Activated T-cell treated with anti-CD3 and anti-CD28 coated beads for 24 hours (primary cell): ENCODE results near the gene H3-3A.

Experiments
- DNase-seq: peaks from one replicate; pipeline ENCODE4 v3.0.0-alpha.2; 2020; ENCODE audit warnings: low read depth

Gene H3-3A

GRCh38 chr1:226111098-226111882 is 48.8 kb downstream of the H3-3A start:
- DNase-seq: no peak

GRCh38 chr1:226111883-226112261 is 49.4 kb downstream of the H3-3A start:
- no peak for DNase-seq

- DNase-seq: no peak
Observed at GRCh38 chr1:226112626-226113025, 50.1 kb downstream of the H3-3A start.

GRCh38 chr1:226116673-226117072 is 54.2 kb downstream of the H3-3A start:
- no peak for DNase-seq

GRCh38 chr1:226117330-226117729 is 54.8 kb downstream of the H3-3A start:
- no peak for DNase-seq

- no peak for DNase-seq
Observed at GRCh38 chr1:226118357-226118756, 55.8 kb downstream of the H3-3A start.

- no peak for DNase-seq
Observed at GRCh38 chr1:226119169-226119568, 56.7 kb downstream of the H3-3A start.

GRCh38 chr1:226120398-226120797 is 57.9 kb downstream of the H3-3A start:
- no peak for DNase-seq

- no peak for DNase-seq
Observed at GRCh38 chr1:226121049-226121586, 58.6 kb downstream of the H3-3A start.
